Peyer's patch (tissue), 4 donors: ENCODE data around the gene VPS45. TPM values are rescaled to one million over a fixed set of nuclear protein-coding genes. Genes with fewer than 3 reads are reported as not detected.
"Not testable (repeated sequence)": the region's sequence is repeated elsewhere in the genome, so short reads cannot be mapped to it uniquely, and the experiment has no call there.

Experiments
- DNase-seq, 3 donors: peaks; one replicate each; pipeline ENCODE4 v3.0.0-alpha.2; 2017 to 2019
- H3K27ac ChIP-seq, 4 donors: fragments of 200-600 bp; sonication (generic); one replicate each; pipeline ENCODE4 v1.5.1; 2016 to 2019
- H3K27me3 ChIP-seq, 2 donors: fragments of 200-600 bp; sonication (generic); one replicate each; pipeline ENCODE4 v1.5.1; 2019
- H3K36me3 ChIP-seq, 3 donors: fragments of 200-600 bp; sonication (generic); one replicate each; pipeline ENCODE4 v1.5.1; 2016 to 2019
- H3K4me1 ChIP-seq, 4 donors: fragments of 200-600 bp; sonication (generic); one replicate each; pipeline ENCODE4 v1.5.1; 2016 to 2019
- H3K4me3 ChIP-seq, 4 donors: fragments of 200-600 bp; sonication (generic); 1 replicate in 3 of 4; 2 replicates in 1 of 4; pipeline ENCODE4 v1.5.1; 2016 to 2019; ENCODE audit warnings: mild to moderate bottlenecking in 1 of 4
- H3K9me3 ChIP-seq, 4 donors: fragments of 200-600 bp; sonication (generic); one replicate each; pipeline ENCODE4 v1.5.1; 2016 to 2019; ENCODE audit warnings: mild to moderate bottlenecking in 1 of 4
- POLR2A ChIP-seq, 2 donors: fragments of 450-650 bp; IDR thresholded peaks; one replicate each; pipeline ENCODE4 v1.5.1; 2017; ENCODE audit warnings: antibody characterized with exemption in 2 of 2, mild to moderate bottlenecking in 2 of 2, moderate library complexity in 2 of 2
- total RNA-seq, 4 donors: library from RNA; depleted of rRNA; stranded (reverse); fragments of >200 nt; gene quantifications; one replicate each; pipeline ENCODE4 v1.1.0, GENCODE V29; 2016
- TF ChIP-seq, protein P1 (sequence below), 6 experiments: fragments of 450-650 bp in 4 of 6; fragments of 200-600 bp in 2 of 6; sonication (generic) in 1 of 6; IDR thresholded peaks; one replicate each; pipeline ENCODE4 v1.5.1; 2017 to 2019; ENCODE audit warnings: antibody characterized with exemption in 6 of 6, mild to moderate bottlenecking in 3 of 6, moderate library complexity in 1 of 6

The VPS45 gene
- total RNA-seq, 4 donors from 2014 or later = 36.1 to 70.1 (median 42.0) TPM

DNA sequence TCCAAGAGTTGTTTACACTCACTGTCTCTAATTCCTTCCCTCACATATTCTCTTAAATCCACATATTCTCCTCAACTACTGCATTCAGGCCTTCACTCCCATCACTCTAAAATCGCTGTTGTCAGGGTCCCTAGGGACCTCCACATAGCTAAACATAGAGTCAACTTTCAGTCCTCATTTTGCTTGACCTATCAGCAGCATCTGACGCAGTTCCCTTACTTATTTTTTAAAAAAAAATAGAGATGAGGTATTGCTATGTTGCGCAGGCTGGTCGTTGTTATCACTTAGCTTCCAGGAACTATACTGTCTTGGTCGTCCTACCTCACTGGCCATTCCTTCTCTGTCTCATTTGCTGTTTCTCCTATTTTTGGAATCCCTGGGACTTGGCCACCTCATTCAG is 70.5 kb downstream of the VPS45 start:
- no peak overlapping the region for H3K27ac ChIP-seq
- H3K27me3 ChIP-seq = no peaks in the 10 kb centered on the region
- no peak overlapping the region for H3K4me3 ChIP-seq
- no peaks in the 10 kb centered on the region for H3K9me3 ChIP-seq
- TF ChIP-seq, protein P1, sequence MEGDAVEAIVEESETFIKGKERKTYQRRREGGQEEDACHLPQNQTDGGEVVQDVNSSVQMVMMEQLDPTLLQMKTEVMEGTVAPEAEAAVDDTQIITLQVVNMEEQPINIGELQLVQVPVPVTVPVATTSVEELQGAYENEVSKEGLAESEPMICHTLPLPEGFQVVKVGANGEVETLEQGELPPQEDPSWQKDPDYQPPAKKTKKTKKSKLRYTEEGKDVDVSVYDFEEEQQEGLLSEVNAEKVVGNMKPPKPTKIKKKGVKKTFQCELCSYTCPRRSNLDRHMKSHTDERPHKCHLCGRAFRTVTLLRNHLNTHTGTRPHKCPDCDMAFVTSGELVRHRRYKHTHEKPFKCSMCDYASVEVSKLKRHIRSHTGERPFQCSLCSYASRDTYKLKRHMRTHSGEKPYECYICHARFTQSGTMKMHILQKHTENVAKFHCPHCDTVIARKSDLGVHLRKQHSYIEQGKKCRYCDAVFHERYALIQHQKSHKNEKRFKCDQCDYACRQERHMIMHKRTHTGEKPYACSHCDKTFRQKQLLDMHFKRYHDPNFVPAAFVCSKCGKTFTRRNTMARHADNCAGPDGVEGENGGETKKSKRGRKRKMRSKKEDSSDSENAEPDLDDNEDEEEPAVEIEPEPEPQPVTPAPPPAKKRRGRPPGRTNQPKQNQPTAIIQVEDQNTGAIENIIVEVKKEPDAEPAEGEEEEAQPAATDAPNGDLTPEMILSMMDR (IDR thresholded peaks at IDR 0.05) = no peak
- TF ChIP-seq POLR2A (IDR thresholded peaks at IDR 0.05) = no peak
- no peak for DNase-seq
- no peaks in the 10 kb centered on the region for H3K36me3 ChIP-seq
- no peaks in the 10 kb centered on the region for H3K4me1 ChIP-seq

DNA sequence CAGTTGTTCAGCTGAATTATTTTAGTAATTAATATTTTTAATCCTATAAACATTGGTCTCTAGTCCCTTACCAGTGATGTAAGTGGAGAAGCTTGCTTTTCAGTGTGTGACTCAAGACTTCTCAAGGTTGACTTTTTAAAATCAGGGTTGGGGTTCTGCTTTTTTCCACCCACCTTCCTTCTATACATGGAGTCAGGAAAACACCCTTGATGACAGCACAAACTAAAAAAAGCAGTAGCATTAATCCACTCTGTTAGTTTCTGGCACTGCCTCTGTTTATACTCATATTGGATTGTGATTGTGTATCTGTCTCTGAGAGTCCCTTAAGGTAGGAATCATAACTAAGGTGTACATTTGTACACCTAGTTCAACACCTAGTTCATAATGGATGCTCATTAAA is 73.9 kb downstream of the VPS45 start:
- no peak overlapping the region for H3K27ac ChIP-seq
- no peak for DNase-seq
- no peaks in the 10 kb centered on the region for H3K27me3 ChIP-seq
- no peaks in the 10 kb centered on the region for H3K9me3 ChIP-seq
- no peaks in the 10 kb centered on the region for H3K36me3 ChIP-seq
- TF ChIP-seq POLR2A (IDR thresholded peaks at IDR 0.05) = no peak
- TF ChIP-seq, protein P1 (IDR thresholded peaks at IDR 0.05) = no peak
- no peaks in the 10 kb centered on the region for H3K4me1 ChIP-seq
- H3K4me3 ChIP-seq = no peak overlapping the region

DNA sequence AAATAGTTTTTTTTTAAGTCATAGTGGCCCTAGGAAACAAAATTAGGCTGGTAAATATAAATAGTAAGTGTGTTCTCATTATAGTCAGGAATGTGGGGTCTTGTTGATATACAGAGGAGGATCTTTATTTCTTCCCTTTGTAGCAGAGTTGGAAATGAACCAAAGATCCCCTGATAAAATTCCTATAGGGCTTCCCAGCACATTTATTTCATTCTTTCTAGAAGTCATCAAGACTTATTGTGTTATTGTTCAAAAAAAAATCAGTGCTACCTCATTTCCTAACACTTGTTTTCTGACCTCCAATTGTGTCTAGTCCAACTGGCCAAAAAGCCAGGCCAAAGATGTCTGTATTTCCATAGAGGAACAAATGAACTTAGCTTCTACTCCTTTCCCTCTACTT is 74.5 kb downstream of the VPS45 start:
- Histone ChIP-seq H3K27me3 (no peaks in the 10 kb centered on the region), H3K4me1 (no peaks in the 10 kb centered on the region), H3K4me3 (no peak overlapping the region), H3K27ac (no peak overlapping the region), H3K36me3 (no peaks in the 10 kb centered on the region), H3K9me3 (no peaks in the 10 kb centered on the region)
- no peak for TF ChIP-seq POLR2A (IDR thresholded peaks at IDR 0.05)
- TF ChIP-seq, protein P1 (IDR thresholded peaks at IDR 0.05) = no peak
- DNase-seq = no peak

DNA sequence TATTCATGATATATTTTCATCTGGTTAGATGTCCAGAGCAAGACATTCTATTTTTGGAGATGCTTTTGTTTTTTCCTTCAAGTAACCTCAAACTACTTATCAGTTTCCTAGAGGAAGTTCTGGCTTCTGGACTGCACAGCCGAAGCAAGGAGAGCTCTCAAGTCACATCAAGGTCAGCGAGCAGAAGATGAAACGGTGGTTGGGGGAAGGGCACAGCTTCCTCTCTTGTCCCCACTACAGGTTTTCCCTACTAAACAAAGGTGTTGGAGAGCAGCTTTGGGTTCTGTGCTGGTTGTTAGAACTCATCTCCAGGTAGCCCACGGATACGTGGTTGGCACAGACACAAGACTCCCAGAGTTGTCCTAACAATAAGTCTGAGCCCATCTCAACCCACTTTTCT is 77.0 kb downstream of the VPS45 start:
- H3K27ac ChIP-seq = no peak overlapping the region
- TF ChIP-seq, protein P1 (IDR thresholded peaks at IDR 0.05) = no peak
- TF ChIP-seq POLR2A (IDR thresholded peaks at IDR 0.05) = no peak
- H3K4me1 ChIP-seq = no peaks in the 10 kb centered on the region

DNA sequence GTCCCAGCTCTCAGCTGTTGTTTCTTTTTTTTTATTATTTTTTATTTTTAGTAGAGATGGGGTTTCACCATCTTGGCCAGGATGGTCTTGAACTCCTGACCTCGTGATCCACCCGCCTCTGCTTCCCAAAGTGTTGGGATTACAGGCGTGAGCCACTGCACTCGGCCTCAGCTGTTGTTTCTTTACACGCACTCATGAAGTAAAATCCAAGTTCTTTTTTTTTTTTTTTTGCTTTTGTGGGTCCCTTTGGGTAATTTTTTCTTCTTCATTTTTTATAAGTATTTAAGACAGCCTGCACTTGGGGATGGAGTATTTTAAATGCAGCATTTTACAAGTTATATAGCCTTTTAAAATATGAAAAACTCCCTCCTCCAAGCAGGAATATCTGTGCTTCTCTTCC is 78.4 kb downstream of the VPS45 start:
- not testable (repeated sequence) for H3K9me3 ChIP-seq, H3K36me3 ChIP-seq, H3K4me3 ChIP-seq, H3K27ac ChIP-seq, H3K27me3 ChIP-seq, H3K4me1 ChIP-seq, DNase-seq

More for the DNA sequence above, 77.0 kb downstream of the VPS45 start:
- no peaks in the 10 kb centered on the region for H3K9me3 ChIP-seq
- no peaks in the 10 kb centered on the region for H3K27me3 ChIP-seq
- no peak overlapping the region for H3K4me3 ChIP-seq
- no peaks in the 10 kb centered on the region for H3K36me3 ChIP-seq
- DNase-seq = no peak

DNA sequence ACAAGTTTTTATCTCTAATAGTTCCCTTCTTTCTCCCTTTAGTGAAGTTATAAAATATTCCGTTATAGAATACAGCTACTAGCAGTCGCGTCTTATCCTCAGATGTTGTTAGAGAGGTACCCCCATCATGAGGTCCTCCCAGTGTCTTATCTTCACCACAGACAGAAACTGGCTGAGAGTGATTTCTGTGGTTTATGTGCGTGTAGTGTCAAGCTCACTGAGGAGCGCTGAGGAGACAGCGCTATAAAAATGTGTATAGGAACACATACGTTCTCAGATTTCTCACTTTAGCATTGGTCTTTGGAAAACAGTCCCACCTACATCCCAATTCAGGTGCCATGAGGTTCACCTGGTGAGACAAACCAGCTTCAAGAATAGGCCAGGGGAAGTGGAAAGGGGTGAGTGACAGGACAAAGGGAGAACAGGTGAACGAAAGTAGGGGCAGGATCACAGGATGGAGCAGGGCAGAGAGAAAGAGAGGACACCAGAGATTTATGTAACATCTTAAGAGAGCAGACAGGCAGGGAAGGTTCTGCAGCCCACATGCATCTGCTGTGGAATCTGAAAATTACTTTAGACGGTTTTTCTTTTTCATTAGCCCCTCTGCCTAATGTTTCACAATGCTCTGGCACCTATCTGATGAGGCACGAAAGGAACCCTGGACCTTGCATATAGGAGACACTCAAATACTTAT is 79.4 kb downstream of the VPS45 start:
- TF ChIP-seq POLR2A (IDR thresholded peaks at IDR 0.05) = no peak
- TF ChIP-seq, protein P1 (IDR thresholded peaks at IDR 0.05) = no peak
- Histone ChIP-seq H3K9me3 (no peaks in the 10 kb centered on the region), H3K4me1 (peaks cover 0 to 8% (median 0%) of the 10 kb centered on the region in 4 donors), H3K27ac (no peak overlapping the region), H3K27me3 (no peaks in the 10 kb centered on the region), H3K4me3 (no peak overlapping the region), H3K36me3 (no peaks in the 10 kb centered on the region)
- no peak for DNase-seq
